Panc1 (cell line): Measurements from ENCODE around the gene MRPL46.

Experiments
- POLR2AphosphoS5 ChIP-seq: IDR thresholded peaks from 2 replicates; pipeline ENCODE4 v1.6.1; 2012; ENCODE audit warnings: mild to moderate bottlenecking, low read depth, low read length, moderate library complexity
- SIN3A ChIP-seq: IDR thresholded peaks from 2 replicates; pipeline ENCODE4 v1.6.1; 2012; ENCODE audit warnings: low read depth, mild to moderate bottlenecking, low read length, moderate library complexity, borderline replicate concordance; ENCODE audit not compliant: insufficient read depth
- TF ChIP-seq, protein P1 (sequence below): fragments of 450-650 bp; IDR thresholded peaks from 2 replicates; pipeline ENCODE4 v1.5.1; 2017; ENCODE audit warnings: mild to moderate bottlenecking
- TF ChIP-seq, protein P2 (sequence below), 2 experiments: IDR thresholded peaks; 2 replicates each; pipeline ENCODE4 v1.6.1; 2011 to 2012; ENCODE audit warnings: low read depth in 2 of 2, control low read depth in 1 of 2, low read length in 1 of 2, mild to moderate bottlenecking in 1 of 2, moderate library complexity in 1 of 2; ENCODE audit not compliant: insufficient read depth in 1 of 2

DNA sequence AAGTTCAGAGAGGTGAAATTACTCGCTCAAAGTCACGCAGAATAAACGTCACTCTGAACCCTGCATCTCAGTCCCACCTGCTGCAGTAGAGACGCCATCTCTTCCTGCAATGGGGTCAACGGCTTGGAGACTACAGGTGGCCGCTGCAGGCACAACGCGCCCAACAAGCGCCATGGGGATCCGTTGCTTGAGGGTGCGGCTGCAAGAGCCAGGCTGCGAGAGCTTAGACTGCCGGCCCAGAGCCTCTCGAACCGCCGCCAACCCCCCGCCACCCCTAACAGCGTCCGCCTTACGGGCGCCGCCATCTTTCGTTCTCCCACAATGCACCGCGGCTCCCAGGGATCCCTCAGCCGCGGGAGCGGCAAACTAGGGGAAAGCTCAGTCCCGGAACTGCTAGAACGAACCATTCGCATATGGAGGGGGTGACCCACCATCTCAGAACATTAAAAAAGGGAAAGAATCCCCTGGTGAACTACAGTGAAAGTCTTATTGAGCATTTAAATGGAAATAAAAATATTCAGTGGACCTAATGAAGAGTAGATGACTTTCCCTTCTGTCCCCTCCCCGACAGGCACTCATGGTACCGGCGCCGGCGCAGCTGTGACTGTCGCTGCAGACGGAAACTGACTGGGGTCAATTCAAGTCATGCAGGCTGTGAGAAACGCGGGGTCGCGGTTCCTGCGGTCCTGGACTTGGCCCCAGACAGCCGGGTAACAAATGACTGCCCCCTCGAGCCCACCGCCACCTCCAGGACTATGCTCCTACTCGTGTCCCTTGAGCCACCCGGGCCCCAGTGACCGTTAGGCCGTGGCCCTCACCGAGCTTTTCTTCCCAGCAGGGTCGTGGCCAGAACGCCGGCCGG lies at the start of gene MRPL46, which contains the start of gene MRPS11:
- TF ChIP-seq, protein P1, sequence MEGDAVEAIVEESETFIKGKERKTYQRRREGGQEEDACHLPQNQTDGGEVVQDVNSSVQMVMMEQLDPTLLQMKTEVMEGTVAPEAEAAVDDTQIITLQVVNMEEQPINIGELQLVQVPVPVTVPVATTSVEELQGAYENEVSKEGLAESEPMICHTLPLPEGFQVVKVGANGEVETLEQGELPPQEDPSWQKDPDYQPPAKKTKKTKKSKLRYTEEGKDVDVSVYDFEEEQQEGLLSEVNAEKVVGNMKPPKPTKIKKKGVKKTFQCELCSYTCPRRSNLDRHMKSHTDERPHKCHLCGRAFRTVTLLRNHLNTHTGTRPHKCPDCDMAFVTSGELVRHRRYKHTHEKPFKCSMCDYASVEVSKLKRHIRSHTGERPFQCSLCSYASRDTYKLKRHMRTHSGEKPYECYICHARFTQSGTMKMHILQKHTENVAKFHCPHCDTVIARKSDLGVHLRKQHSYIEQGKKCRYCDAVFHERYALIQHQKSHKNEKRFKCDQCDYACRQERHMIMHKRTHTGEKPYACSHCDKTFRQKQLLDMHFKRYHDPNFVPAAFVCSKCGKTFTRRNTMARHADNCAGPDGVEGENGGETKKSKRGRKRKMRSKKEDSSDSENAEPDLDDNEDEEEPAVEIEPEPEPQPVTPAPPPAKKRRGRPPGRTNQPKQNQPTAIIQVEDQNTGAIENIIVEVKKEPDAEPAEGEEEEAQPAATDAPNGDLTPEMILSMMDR: no peak
- TF ChIP-seq, protein P2, sequence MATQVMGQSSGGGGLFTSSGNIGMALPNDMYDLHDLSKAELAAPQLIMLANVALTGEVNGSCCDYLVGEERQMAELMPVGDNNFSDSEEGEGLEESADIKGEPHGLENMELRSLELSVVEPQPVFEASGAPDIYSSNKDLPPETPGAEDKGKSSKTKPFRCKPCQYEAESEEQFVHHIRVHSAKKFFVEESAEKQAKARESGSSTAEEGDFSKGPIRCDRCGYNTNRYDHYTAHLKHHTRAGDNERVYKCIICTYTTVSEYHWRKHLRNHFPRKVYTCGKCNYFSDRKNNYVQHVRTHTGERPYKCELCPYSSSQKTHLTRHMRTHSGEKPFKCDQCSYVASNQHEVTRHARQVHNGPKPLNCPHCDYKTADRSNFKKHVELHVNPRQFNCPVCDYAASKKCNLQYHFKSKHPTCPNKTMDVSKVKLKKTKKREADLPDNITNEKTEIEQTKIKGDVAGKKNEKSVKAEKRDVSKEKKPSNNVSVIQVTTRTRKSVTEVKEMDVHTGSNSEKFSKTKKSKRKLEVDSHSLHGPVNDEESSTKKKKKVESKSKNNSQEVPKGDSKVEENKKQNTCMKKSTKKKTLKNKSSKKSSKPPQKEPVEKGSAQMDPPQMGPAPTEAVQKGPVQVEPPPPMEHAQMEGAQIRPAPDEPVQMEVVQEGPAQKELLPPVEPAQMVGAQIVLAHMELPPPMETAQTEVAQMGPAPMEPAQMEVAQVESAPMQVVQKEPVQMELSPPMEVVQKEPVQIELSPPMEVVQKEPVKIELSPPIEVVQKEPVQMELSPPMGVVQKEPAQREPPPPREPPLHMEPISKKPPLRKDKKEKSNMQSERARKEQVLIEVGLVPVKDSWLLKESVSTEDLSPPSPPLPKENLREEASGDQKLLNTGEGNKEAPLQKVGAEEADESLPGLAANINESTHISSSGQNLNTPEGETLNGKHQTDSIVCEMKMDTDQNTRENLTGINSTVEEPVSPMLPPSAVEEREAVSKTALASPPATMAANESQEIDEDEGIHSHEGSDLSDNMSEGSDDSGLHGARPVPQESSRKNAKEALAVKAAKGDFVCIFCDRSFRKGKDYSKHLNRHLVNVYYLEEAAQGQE (IDR thresholded peaks at IDR 0.05; ENCODE audit: insufficient read depth in 1 of 2, low read depth in 2 of 2, low read length in 1 of 2): no peak
- TF ChIP-seq POLR2AphosphoS5 (peak; percentile 86), SIN3A (0 out of 2 replicates have a peak, but pooled peaks have one; percentile 43)
